ENCODE measurements around the gene TCF7L1. TPM values are rescaled to one million over a fixed set of nuclear protein-coding genes. Genes with fewer than 3 reads are reported as not detected.

TCF7L1 gene, protein sequence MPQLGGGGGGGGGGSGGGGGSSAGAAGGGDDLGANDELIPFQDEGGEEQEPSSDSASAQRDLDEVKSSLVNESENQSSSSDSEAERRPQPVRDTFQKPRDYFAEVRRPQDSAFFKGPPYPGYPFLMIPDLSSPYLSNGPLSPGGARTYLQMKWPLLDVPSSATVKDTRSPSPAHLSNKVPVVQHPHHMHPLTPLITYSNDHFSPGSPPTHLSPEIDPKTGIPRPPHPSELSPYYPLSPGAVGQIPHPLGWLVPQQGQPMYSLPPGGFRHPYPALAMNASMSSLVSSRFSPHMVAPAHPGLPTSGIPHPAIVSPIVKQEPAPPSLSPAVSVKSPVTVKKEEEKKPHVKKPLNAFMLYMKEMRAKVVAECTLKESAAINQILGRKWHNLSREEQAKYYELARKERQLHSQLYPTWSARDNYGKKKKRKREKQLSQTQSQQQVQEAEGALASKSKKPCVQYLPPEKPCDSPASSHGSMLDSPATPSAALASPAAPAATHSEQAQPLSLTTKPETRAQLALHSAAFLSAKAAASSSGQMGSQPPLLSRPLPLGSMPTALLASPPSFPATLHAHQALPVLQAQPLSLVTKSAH
- 1 to 10 TPM; 1.9 to 9.8 (median 6.4) TPM for total RNA-seq
- 1 to 10 TPM; 3.9 to 6.1 TPM for polyA plus RNA-seq
- long read RNA-seq, donor 1, partial matches to known transcripts, result 1 of 4 reads
- long read RNA-seq, donor 1, other reads (novel, unspliced or antisense), result 3 of 4 reads
- long read RNA-seq, donor 2, partial matches to known transcripts, result 0 of 1 reads
- long read RNA-seq, donor 2, other reads (novel, unspliced or antisense), result 1 of 1 reads
- long read RNA-seq, donor 3, partial matches to known transcripts, result 2 of 4 reads
- long read RNA-seq, donor 3, other reads (novel, unspliced or antisense), result 2 of 4 reads

GRCh38 chr2:85132834-85133637 is at the start of gene TCF7L1:
Gene TCF7L1 (plus strand): TSS chr2:85133392. CDS start chr2:85133685, 293 bp downstream.
- Histone ChIP-seq H3K4me1 (peaks cover 4 to 51% (median 31%) of the 10 kb centered on the region in 12 donors), H3K36me3 (no peaks in the 10 kb centered on the region), H3K27me3 (peaks cover 0 to 26% (median 0%) of the 10 kb centered on the region in 9 donors), H3K4me3 (peak within 1 kb of the TSS; percentile 61 to 99 (median 82)), H3K27ac (peak within 1 kb of the TSS; percentile 38 to 90 (median 81)), H3K9me3 (no peaks in the 10 kb centered on the region)
- intact Hi-C loops (cut with DNase I), result loop anchor here (1.0 to 10.0 kb wide), 10 partner anchors 66 to 167 kb away; no protein-coding TSS in a partner anchor
- peak; percentile 82 to 91 (median 88) for DNase-seq
- TF ChIP-seq CTCF (IDR thresholded peaks at IDR 0.05) (peak; percentile 78 to 95 (median 89)), POLR2A (IDR thresholded peaks at IDR 0.05) (no peak)
- WGBS, 4 donors, result 0 to 1% (median 0%) methylated on average over 41 to 91 of the region's 91 CpGs
- ATAC-seq, result peak; percentile 95 to 97 (median 96)

- WGBS, 4 donors, result 84 to 92% (median 88%) methylated on average over 3 of the region's 3 CpGs
- H3K27ac ChIP-seq, result no peak overlapping the region
- H3K9me3 ChIP-seq, result peaks cover 0 to 16% (median 0%) of the 10 kb centered on the region in 12 donors
- H3K4me1 ChIP-seq, result peaks cover 0 to 6% (median 0%) of the 10 kb centered on the region in 12 donors
- no peaks in the 10 kb centered on the region for H3K36me3 ChIP-seq
- peaks cover 0 to 5% (median 0%) of the 10 kb centered on the region in 9 donors for H3K27me3 ChIP-seq
- no peak for DNase-seq
- intact Hi-C loops (cut with DNase I), result no loop called here
- TF ChIP-seq CTCF (IDR thresholded peaks at IDR 0.05) (no peak), POLR2A (IDR thresholded peaks at IDR 0.05) (no peak)
- no peak overlapping the region for H3K4me3 ChIP-seq
- no peak for ATAC-seq
Observed at GRCh38 chr2:85085563-85085962, 47.6 kb upstream of the TCF7L1 start.

DNA sequence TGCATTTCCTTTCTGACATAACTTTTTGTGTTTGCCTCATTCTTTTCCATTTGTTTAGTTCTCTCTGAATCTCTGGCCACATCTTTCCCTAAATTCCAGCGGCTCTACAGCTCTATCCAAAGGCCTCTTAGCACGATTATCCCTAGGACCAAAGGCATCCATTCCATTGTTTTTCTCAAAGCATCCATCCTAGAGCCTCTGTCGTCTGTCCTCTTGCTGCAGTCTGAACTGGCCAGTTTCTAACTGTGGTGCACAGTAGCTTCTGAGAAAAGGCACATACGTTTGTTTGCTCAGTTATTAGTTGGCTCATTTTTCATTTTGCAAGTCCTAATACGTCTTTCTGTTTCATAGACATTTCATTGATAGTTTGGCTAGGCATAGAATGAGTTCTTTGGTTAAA is 45.7 kb upstream of the TCF7L1 start:
- 87 to 90% (median 87%) methylated on average over 5 of the region's 5 CpGs for WGBS, 4 donors
- TF ChIP-seq CTCF (IDR thresholded peaks at IDR 0.05), result no peak
- TF ChIP-seq POLR2A (IDR thresholded peaks at IDR 0.05), result no peak
- ATAC-seq (no peak), DNase-seq (no peak)
- peaks cover 0 to 6% (median 0%) of the 10 kb centered on the region in 12 donors for H3K4me1 ChIP-seq
- intact Hi-C loops (cut with DNase I), result no loop called here
- H3K27me3 ChIP-seq, result peaks cover 0 to 5% (median 0%) of the 10 kb centered on the region in 9 donors
- no peak overlapping the region for H3K4me3 ChIP-seq
- peaks cover 0 to 5% (median 0%) of the 10 kb centered on the region in 12 donors for H3K9me3 ChIP-seq
- no peaks in the 10 kb centered on the region for H3K36me3 ChIP-seq
- H3K27ac ChIP-seq, result no peak overlapping the region
